H1 (cell line): ENCODE data around the gene NTNG2. TPM values are rescaled to one million over a fixed set of nuclear protein-coding genes. Genes with fewer than 3 reads are reported as not detected.

ENCODE experiments used
- CTCF ChIA-PET: fragments of 300-600 bp; sonication (Branson Sonifier 250); formaldehyde crosslinking; loops from one replicate; lab custom pipeline; 2021; ENCODE audit not compliant: partially characterized antibody; lab: Charles Lee
- POLR2A ChIA-PET: fragments of 300-600 bp; sonication (Branson Sonifier 250); formaldehyde crosslinking; loops from one replicate; lab custom pipeline; 2021; ENCODE audit warnings: inconsistent platforms; ENCODE audit not compliant: partially characterized antibody; lab: Charles Lee
- DNase-seq, 2 experiments: peaks; one replicate each; pipeline versions ENCODE4 v3.0.0 to v3.0.0-alpha.2; 2010 to 2022; ENCODE audit warnings: low spot score in 2 of 2, low read depth in 1 of 2, mixed read lengths in 1 of 2
- FAIRE-seq: peaks from 2 replicates; lab custom pipeline; 2011; peaks lifted over from hg19 to GRCh38; lab: Jason Lieb, UNC
- H2AFZ ChIP-seq: 2 replicates; pipeline ENCODE4 v1.8.1; 2012; ENCODE audit warnings: low read length, inconsistent platforms
- H2AK5ac ChIP-seq: 2 replicates; pipeline ENCODE4 v1.6.1; 2013; ENCODE audit warnings: low read depth, low read length
- H2BK120ac ChIP-seq: replicated peaks from 2 replicates; pipeline ENCODE3; 2013; ENCODE audit warnings: low read depth, low read length, inconsistent platforms
- H2BK12ac ChIP-seq: 2 replicates; pipeline ENCODE4 v1.6.1; 2013; ENCODE audit warnings: low read depth, low read length
- H2BK15ac ChIP-seq: 2 replicates; pipeline ENCODE4 v1.6.1; 2013; ENCODE audit warnings: low read length
- H2BK20ac ChIP-seq: 2 replicates; pipeline ENCODE4 v1.6.1; 2013; ENCODE audit warnings: low read length
- H2BK5ac ChIP-seq: 2 replicates; pipeline ENCODE4 v1.6.1; 2013; ENCODE audit warnings: low read depth, low read length
- H3K14ac ChIP-seq: 2 replicates; pipeline ENCODE4 v1.6.1; 2013; ENCODE audit warnings: inconsistent platforms; ENCODE audit not compliant: insufficient read length
- H3K18ac ChIP-seq: 2 replicates; pipeline ENCODE4 v1.6.1; 2013; ENCODE audit warnings: low read length; ENCODE audit errors: extremely low read depth
- H3K23ac ChIP-seq: 2 replicates; pipeline ENCODE4 v1.6.1; 2013; ENCODE audit warnings: inconsistent platforms; ENCODE audit not compliant: insufficient read length
- H3K23me2 ChIP-seq: 2 replicates; pipeline ENCODE4 v1.6.1; 2013; ENCODE audit warnings: low read depth, low read length
- H3K27ac ChIP-seq: 2 replicates; pipeline ENCODE4 v1.6.1; 2011; ENCODE audit warnings: low read depth, low read length, inconsistent platforms
- H3K27me3 ChIP-seq, 4 experiments: replicated peaks in 1 of 4; 1 replicate in 1 of 4; 2 replicates in 3 of 4; pipeline versions ENCODE4 v1.6.1 to v1.8.1; 2011 to 2013; ENCODE audit warnings: low read length in 3 of 4, mild to moderate bottlenecking in 3 of 4, inconsistent platforms in 2 of 4, mixed read lengths in 2 of 4, moderate library complexity in 1 of 4; ENCODE audit not compliant: control insufficient read depth in 3 of 4, insufficient read depth in 3 of 4; ENCODE audit errors: extremely low read depth in 1 of 4
- H3K36me3 ChIP-seq, 4 experiments: 2 replicates each; pipeline versions ENCODE4 v1.6.1 to v1.8.1; 2011 to 2013; ENCODE audit warnings: mild to moderate bottlenecking in 4 of 4, low read length in 3 of 4, moderate library complexity in 2 of 4, control low read depth in 1 of 4, inconsistent platforms in 1 of 4; ENCODE audit not compliant: insufficient read depth in 4 of 4, control insufficient read depth in 2 of 4
- H3K4ac ChIP-seq: replicated peaks from 2 replicates; pipeline ENCODE3; 2013; ENCODE audit warnings: low read length, low read depth, mixed read lengths, inconsistent platforms; ENCODE audit not compliant: insufficient read length
- H3K4me1 ChIP-seq, 4 experiments: replicated peaks in 1 of 4; 1 replicate in 1 of 4; 2 replicates in 3 of 4; pipeline versions ENCODE4 v1.6.1 to v1.8.1; 2011 to 2013; ENCODE audit warnings: low read length in 3 of 4, inconsistent platforms in 2 of 4, mixed read lengths in 1 of 4; ENCODE audit not compliant: insufficient read depth in 4 of 4, control insufficient read depth in 3 of 4
- H3K4me2 ChIP-seq, 2 experiments: 2 replicates each; pipeline versions ENCODE4 v1.6.1 to v1.8.1; 2011 to 2013; ENCODE audit warnings: low read depth in 2 of 2, low read length in 2 of 2, control low read depth in 1 of 2, inconsistent platforms in 1 of 2, mild to moderate bottlenecking in 1 of 2; ENCODE audit not compliant: insufficient read depth in 1 of 2
- H3K4me3 ChIP-seq, 4 experiments: fragments of 200-600, 300-600 bp in 1 of 4; sonication (generic), shearing (Covaris generic), sonication (Bioruptor Twin) in 1 of 4; 2 replicates each; pipeline versions ENCODE4 v1.5.1 to v1.8.1; 2011 to 2016; ENCODE audit warnings: low read length in 4 of 4, low read depth in 3 of 4, control low read depth in 2 of 4, inconsistent platforms in 2 of 4, mild to moderate bottlenecking in 2 of 4, mixed read lengths in 1 of 4, moderate library complexity in 1 of 4; ENCODE audit not compliant: insufficient read depth in 2 of 4; ENCODE audit errors: extremely low read depth in 1 of 4
- H3K56ac ChIP-seq: replicated peaks from 2 replicates; pipeline ENCODE3; 2013; ENCODE audit warnings: low read depth, mild to moderate bottlenecking, mixed read lengths, low read length, inconsistent platforms; ENCODE audit not compliant: insufficient read length
- H3K79me1 ChIP-seq: 2 replicates; pipeline ENCODE4 v1.6.1; 2013; ENCODE audit warnings: low read depth, low read length, control low read depth
- H3K79me2 ChIP-seq, 2 experiments: 2 replicates each; pipeline versions ENCODE4 v1.6.1 to v1.8.1; 2012 to 2013; ENCODE audit warnings: low read length in 2 of 2, mild to moderate bottlenecking in 2 of 2, inconsistent platforms in 1 of 2; ENCODE audit not compliant: insufficient read depth in 2 of 2, control insufficient read depth in 1 of 2
- H3K9ac ChIP-seq, 4 experiments: replicated peaks in 1 of 4; 1 replicate in 1 of 4; 2 replicates in 3 of 4; pipeline versions ENCODE4 v1.6.1 to v1.8.1; 2011 to 2013; ENCODE audit warnings: low read depth in 3 of 4, low read length in 3 of 4, control low read depth in 2 of 4, mild to moderate bottlenecking in 2 of 4, moderate library complexity in 2 of 4, inconsistent platforms in 1 of 4; ENCODE audit errors: extremely low read depth in 1 of 4
- H3K9me3 ChIP-seq, 2 experiments: 2 replicates each; pipeline versions ENCODE4 v1.6.1 to v1.8.1; 2012 to 2013; ENCODE audit warnings: mild to moderate bottlenecking in 2 of 2, moderate library complexity in 2 of 2, control low read depth in 1 of 2, inconsistent platforms in 1 of 2, low read depth in 1 of 2, low read length in 1 of 2, mixed read lengths in 1 of 2; ENCODE audit not compliant: insufficient read depth in 2 of 2
- H4K20me1 ChIP-seq, 2 experiments: replicated peaks in 1 of 2; 2 replicates each; pipeline versions ENCODE3 to v1.8.1; 2011 to 2013; ENCODE audit warnings: inconsistent platforms in 2 of 2, low read length in 2 of 2, mild to moderate bottlenecking in 1 of 2; ENCODE audit not compliant: insufficient read depth in 2 of 2, control insufficient read depth in 1 of 2
- H4K5ac ChIP-seq: 2 replicates; pipeline ENCODE4 v1.6.1; 2013; ENCODE audit warnings: low read length, low read depth, mixed read lengths, inconsistent platforms; ENCODE audit not compliant: insufficient read length
- H4K8ac ChIP-seq: 2 replicates; pipeline ENCODE4 v1.8.0; 2013; ENCODE audit warnings: mild to moderate bottlenecking, moderate library complexity, low read length, inconsistent platforms; ENCODE audit not compliant: insufficient read depth; ENCODE audit errors: extremely low read depth
- H4K91ac ChIP-seq: replicated peaks from 2 replicates; pipeline ENCODE3; 2013; ENCODE audit warnings: low read length, mixed read lengths, inconsistent platforms; ENCODE audit not compliant: insufficient read length
- ASH2L ChIP-seq: fragments of 200-600, 300-600 bp; sonication (generic); IDR thresholded peaks from one replicate; pipeline ENCODE4 v1.7.1; 2017; ENCODE audit warnings: low read length
- EZH2 ChIP-seq: fragments of 200-600 bp; sonication (generic); IDR thresholded peaks from 2 replicates; pipeline ENCODE4 v1.7.1; 2012; ENCODE audit warnings: low read depth, mild to moderate bottlenecking, moderate library complexity, low read length, inconsistent platforms; ENCODE audit not compliant: severe bottlenecking
- HDAC2 ChIP-seq, 2 experiments: fragments of 300-600 bp in 1 of 2; sonication (generic) in 1 of 2; IDR thresholded peaks; 2 replicates each; pipeline ENCODE4 v1.6.1; 2011 to 2012; ENCODE audit warnings: low read depth in 2 of 2, low read length in 2 of 2, mild to moderate bottlenecking in 2 of 2, moderate library complexity in 2 of 2, borderline replicate concordance in 1 of 2, inconsistent platforms in 1 of 2
- KDM1A ChIP-seq: fragments of 200-600, 300-600 bp; sonication (generic); IDR thresholded peaks from 2 replicates; pipeline ENCODE4 v1.7.1; 2016; ENCODE audit warnings: mild to moderate bottlenecking, low read length, borderline replicate concordance
- SRF ChIP-seq: IDR thresholded peaks from 2 replicates; pipeline ENCODE4 v1.6.1; 2011; ENCODE audit warnings: mild to moderate bottlenecking, low read depth, low read length, moderate library complexity
- WGBS, 2 experiments: shearing (Covaris generic) in 1 of 2; methylation state at CpG; one replicate each; pipeline versions ENCODE4 v1.1.6 to v1.1.7; 2013 to 2015; ENCODE audit warnings: low lambda C conversion rate in 2 of 2, mixed read lengths in 2 of 2, inconsistent platforms in 1 of 2, low coverage in 1 of 2, missing lambda C conversion rate in 1 of 2; ENCODE audit not compliant: insufficient replicate concordance in 2 of 2, insufficient coverage in 1 of 2, insufficient read length in 1 of 2; ENCODE audit errors: extremely low coverage in 1 of 2, missing lambda C conversion rate in 1 of 2; 5-methylcytosine and 5-hydroxymethylcytosine counted together
- polyA plus RNA-seq, 7 experiments: library from polyadenylated mRNA; depleted of rRNA in 3 of 7; stranded (reverse) in 5 of 7; unstranded in 2 of 7; fragments of >200 nt in 5 of 7; fragments of 200-250 nt in 2 of 7; gene quantifications; 1 replicate in 5 of 7; 2 replicates in 1 of 7; 4 replicates in 1 of 7; pipeline versions ENCODE4 v1.2.1 to v1.2.3, GENCODE V29; 2011 to 2013; ENCODE audit warnings: missing spikeins in 2 of 7, mixed read lengths in 2 of 7
- total RNA-seq: library from RNA; stranded (reverse); fragmentation: NEBNext Ultra II Directional; extraction: Animal tissue kit (Norgen Biotek cat#: 25700); gene quantifications from 2 replicates; pipeline ENCODE4 v1.2.1, GENCODE V29; 2021

The NTNG2 gene
- total and polyA plus RNA-seq, 2 of the 8 experiments (the other 6 are each of a cell fraction or from before 2014, with no cell fraction given): 1.4 to 1.5 TPM

DNA sequence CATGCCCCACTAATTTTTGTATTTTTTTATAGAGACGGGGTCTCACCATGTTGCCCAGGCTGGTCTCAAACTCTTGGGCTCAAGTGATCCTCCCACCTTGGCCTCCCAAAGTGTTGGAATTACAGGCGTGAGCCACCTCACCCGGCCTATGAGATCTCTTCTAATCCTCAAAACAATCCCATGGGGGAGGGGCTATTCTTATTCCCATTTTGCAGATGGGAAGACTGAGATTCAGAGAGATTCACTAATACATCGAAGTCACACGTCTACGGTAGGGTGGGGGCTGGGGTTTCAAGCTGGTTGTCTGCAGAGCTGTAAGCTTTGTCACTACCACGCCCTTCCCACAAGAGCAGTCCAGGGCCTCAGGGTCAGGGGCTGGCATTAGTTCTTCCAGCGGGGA, 14.0 kb upstream of the NTNG2 start:
- Histone ChIP-seq H3K14ac (no peak overlapping the region), H2BK5ac (no peak overlapping the region), H3K27ac (no peak overlapping the region), H3K56ac (no peak overlapping the region), H3K27me3 (no peaks in the 10 kb centered on the region), H4K8ac (no peak overlapping the region), H2AK5ac (no peak overlapping the region), H2BK20ac (no peak overlapping the region), H3K4me1 (no peaks in the 10 kb centered on the region), H3K9me3 (no peaks in the 10 kb centered on the region), H3K79me1 (no peaks in the 10 kb centered on the region), H3K36me3 (no peaks in the 10 kb centered on the region), H3K9ac (no peak overlapping the region), H3K4ac (no peak overlapping the region), H2AFZ (no peak overlapping the region), H2BK120ac (no peak overlapping the region), H3K4me3 (no peak overlapping the region), H4K5ac (no peak overlapping the region), H2BK15ac (no peak overlapping the region), H4K91ac (no peak overlapping the region), H4K20me1 (no peaks in the 10 kb centered on the region), H2BK12ac (no peak overlapping the region), H3K79me2 (no peaks in the 10 kb centered on the region), H3K4me2 (no peak overlapping the region), H3K23ac (no peak overlapping the region), H3K23me2 (no peaks in the 10 kb centered on the region), H3K18ac (no peak overlapping the region)
- POLR2A ChIA-PET: no interaction called here
- no peak for FAIRE-seq
- 95% methylated on average over 8 of the region's 8 CpGs; no CpG with 5 or more reads in 1 of the 2 experiments for WGBS, 2 experiments
- TF ChIP-seq KDM1A (peak; percentile 63; the same call in 1 of the 2 replicates), SRF (no peak), ASH2L (no peak), EZH2 (no peak), HDAC2 (IDR thresholded peaks at IDR 0.05; ENCODE audit: borderline replicate concordance in 1 of 2, low read depth in 2 of 2, low read length in 2 of 2) (no peak)
- CTCF ChIA-PET: interaction anchor here (1.2 to 1.9 kb wide), 3 partner anchors 13 to 278 kb away, joined by 3 to 4 read pairs (median 3); no protein-coding TSS in a partner anchor
- no peak for DNase-seq
